HL-60 (cell line): Measurements from ENCODE around the gene SLC1A7.

Experiments used
- GABPA ChIP-seq: IDR thresholded peaks from 2 replicates; pipeline ENCODE4 v1.6.1; 2012; ENCODE audit warnings: low read depth
- POLR2AphosphoS5 ChIP-seq: IDR thresholded peaks from 2 replicates; pipeline ENCODE4 v1.6.1; 2012; ENCODE audit warnings: low read depth
- TF ChIP-seq, protein P1 (sequence below): IDR thresholded peaks from one replicate; pipeline ENCODE4 v1.5.1; 2011; ENCODE audit warnings: low read length, control low read depth, inconsistent platforms; ENCODE audit not compliant: insufficient read depth
- TF ChIP-seq, protein P2 (sequence below): IDR thresholded peaks from 2 replicates; pipeline ENCODE4 v1.6.1; 2012; ENCODE audit warnings: low read depth; ENCODE audit not compliant: insufficient replicate concordance

DNA sequence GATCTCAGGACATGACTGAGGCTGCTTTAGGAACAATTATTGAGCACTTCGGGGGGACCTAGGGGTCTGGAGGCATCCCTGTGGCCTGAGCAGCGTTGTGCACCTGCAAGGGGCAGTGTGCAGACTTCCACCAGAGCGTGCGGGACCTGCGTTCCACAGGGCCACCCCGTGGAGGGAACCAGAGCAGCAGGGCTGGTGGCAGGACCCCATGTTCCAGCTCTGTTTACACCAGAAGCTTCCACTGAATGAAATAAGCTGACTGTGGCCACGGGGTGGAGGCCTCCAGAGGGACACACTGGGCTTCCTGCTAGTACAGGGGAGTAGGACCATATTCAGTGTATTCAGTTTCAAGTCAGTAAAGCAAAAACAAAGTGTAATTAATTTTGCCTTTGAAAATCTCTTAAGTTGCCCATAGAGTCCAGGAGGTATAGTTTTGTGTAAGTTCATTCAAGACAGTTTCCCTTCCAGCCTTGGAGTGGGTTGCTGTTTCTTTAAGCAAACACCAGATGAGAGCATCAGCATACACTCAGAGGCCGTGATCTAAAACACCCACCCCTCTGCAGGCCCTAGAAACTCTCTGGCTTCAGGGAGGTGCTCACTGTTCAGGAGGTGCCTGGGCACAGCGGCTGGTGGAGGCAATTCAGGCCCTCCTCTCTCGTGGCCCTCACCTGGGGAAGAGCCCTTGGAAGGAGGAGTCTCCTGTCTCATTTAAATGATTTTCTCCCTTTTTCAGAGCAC is 16.6 kb downstream of the SLC1A7 start:
- TF ChIP-seq, protein P1, sequence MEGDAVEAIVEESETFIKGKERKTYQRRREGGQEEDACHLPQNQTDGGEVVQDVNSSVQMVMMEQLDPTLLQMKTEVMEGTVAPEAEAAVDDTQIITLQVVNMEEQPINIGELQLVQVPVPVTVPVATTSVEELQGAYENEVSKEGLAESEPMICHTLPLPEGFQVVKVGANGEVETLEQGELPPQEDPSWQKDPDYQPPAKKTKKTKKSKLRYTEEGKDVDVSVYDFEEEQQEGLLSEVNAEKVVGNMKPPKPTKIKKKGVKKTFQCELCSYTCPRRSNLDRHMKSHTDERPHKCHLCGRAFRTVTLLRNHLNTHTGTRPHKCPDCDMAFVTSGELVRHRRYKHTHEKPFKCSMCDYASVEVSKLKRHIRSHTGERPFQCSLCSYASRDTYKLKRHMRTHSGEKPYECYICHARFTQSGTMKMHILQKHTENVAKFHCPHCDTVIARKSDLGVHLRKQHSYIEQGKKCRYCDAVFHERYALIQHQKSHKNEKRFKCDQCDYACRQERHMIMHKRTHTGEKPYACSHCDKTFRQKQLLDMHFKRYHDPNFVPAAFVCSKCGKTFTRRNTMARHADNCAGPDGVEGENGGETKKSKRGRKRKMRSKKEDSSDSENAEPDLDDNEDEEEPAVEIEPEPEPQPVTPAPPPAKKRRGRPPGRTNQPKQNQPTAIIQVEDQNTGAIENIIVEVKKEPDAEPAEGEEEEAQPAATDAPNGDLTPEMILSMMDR = no peak
- TF ChIP-seq, protein P2, sequence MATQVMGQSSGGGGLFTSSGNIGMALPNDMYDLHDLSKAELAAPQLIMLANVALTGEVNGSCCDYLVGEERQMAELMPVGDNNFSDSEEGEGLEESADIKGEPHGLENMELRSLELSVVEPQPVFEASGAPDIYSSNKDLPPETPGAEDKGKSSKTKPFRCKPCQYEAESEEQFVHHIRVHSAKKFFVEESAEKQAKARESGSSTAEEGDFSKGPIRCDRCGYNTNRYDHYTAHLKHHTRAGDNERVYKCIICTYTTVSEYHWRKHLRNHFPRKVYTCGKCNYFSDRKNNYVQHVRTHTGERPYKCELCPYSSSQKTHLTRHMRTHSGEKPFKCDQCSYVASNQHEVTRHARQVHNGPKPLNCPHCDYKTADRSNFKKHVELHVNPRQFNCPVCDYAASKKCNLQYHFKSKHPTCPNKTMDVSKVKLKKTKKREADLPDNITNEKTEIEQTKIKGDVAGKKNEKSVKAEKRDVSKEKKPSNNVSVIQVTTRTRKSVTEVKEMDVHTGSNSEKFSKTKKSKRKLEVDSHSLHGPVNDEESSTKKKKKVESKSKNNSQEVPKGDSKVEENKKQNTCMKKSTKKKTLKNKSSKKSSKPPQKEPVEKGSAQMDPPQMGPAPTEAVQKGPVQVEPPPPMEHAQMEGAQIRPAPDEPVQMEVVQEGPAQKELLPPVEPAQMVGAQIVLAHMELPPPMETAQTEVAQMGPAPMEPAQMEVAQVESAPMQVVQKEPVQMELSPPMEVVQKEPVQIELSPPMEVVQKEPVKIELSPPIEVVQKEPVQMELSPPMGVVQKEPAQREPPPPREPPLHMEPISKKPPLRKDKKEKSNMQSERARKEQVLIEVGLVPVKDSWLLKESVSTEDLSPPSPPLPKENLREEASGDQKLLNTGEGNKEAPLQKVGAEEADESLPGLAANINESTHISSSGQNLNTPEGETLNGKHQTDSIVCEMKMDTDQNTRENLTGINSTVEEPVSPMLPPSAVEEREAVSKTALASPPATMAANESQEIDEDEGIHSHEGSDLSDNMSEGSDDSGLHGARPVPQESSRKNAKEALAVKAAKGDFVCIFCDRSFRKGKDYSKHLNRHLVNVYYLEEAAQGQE = no peak
- TF ChIP-seq POLR2AphosphoS5 (no peak), GABPA (no peak)
